ENCODE measurements around the gene ZNF260.
"Not testable (repeated sequence)": the region's sequence is repeated elsewhere in the genome, so short reads cannot be mapped to it uniquely, and the experiment has no call there.

Gene ZNF260

DNA sequence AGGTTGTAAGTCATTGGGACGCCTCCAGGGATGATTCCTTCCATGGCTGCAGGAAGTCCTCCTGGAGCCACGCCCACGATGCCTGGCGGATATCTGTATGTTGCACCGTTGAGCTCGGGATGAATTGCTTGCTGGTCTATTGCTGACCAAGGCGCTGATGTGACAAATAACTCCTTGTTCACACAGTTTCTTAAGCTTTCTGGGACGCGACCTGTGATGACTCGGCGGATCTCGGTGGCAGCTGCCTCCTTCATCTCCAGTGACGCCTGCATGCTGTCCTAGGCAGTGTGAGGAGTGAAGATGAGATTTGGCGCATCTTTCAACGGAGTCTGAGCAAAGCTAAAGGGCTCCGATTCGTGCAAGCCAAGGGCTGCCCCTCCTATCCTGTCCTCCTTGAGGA, 31.1 kb downstream of the ZNF260 start:
- TF ChIP-seq, protein P1, sequence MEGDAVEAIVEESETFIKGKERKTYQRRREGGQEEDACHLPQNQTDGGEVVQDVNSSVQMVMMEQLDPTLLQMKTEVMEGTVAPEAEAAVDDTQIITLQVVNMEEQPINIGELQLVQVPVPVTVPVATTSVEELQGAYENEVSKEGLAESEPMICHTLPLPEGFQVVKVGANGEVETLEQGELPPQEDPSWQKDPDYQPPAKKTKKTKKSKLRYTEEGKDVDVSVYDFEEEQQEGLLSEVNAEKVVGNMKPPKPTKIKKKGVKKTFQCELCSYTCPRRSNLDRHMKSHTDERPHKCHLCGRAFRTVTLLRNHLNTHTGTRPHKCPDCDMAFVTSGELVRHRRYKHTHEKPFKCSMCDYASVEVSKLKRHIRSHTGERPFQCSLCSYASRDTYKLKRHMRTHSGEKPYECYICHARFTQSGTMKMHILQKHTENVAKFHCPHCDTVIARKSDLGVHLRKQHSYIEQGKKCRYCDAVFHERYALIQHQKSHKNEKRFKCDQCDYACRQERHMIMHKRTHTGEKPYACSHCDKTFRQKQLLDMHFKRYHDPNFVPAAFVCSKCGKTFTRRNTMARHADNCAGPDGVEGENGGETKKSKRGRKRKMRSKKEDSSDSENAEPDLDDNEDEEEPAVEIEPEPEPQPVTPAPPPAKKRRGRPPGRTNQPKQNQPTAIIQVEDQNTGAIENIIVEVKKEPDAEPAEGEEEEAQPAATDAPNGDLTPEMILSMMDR (IDR thresholded peaks at IDR 0.05; ENCODE audit: unreplicated experiment in 3 of 3), result no peak
- H3K27ac Mint-ChIP-seq, result no peak overlapping the region

DNA sequence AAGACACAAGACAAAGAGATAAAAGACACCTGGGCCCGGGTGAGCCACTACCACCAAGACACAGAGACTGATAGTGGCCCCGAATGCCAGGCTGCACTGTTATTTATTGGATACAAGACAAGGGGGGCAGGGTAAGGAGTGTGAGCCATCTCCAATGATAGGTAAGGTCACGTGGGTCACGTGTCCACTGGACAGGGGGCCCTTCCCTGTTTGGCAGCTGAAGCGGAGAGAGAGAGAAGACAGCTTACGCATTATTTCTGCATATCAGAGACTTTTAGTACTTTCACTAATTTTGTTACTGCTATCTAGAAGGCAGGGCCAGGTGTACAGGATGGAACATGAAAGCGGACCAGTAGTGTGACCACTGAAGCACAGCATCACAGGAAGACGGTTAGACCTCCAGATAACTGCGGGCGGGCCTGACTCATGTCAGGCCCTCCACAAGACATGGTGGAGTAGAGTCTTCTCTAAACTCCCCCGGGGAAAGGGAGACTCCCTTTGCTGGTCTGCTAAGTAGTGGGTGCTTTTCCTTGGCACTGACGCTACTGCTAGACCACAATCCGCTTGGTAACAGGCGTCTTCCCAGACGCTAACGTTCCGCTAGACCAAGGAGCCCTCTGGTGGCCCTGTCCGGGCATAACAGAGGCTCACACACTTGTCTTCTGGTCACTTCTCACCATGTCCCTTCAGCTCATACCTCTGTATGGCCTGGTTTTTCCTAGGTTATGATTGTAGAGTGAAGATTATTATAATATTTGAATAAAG, 35.2 kb downstream of the ZNF260 start:
- Mint-ChIP-seq H3K4me1 (peaks cover 19% of the 10 kb centered on the region), H3K9me3 (peaks cover 53% of the 10 kb centered on the region), H3K36me3 (ENCODE audit: low read depth) (peaks cover 34% of the 10 kb centered on the region)
- not testable (repeated sequence) for H3K4me3 Mint-ChIP-seq; H3K27me3 Mint-ChIP-seq (ENCODE audit: low read depth); H3K27ac Mint-ChIP-seq

More for the DNA sequence above, 31.1 kb downstream of the ZNF260 start:
- peaks cover 4% of the 10 kb centered on the region for H3K27me3 Mint-ChIP-seq (ENCODE audit: low read depth)
- H3K4me3 Mint-ChIP-seq, result no peak overlapping the region
- H3K36me3 Mint-ChIP-seq (ENCODE audit: low read depth), result peaks cover 17% of the 10 kb centered on the region
- no peaks in the 10 kb centered on the region for H3K4me1 Mint-ChIP-seq
- H3K9me3 Mint-ChIP-seq, result peaks cover 54% of the 10 kb centered on the region

DNA sequence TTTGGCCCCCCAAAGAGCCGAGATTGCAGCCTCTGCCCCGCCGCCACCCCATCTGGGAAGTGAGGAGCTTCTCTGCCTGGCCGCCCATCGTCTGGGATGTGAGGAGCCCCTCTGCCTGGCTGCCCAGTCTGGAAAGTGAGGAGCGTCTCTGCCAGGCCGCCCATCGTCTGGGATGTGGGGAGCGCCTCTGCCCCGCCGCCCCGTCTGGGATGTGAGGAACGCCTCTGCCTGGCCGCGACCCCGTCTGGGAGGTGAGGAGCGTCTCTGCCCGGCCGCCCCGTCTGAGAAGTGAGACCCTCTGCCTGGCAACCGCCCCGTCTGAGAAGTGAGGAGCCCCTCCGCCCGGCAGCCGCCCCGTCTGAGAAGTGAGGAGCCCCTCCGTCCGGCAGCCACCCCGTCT, 37.2 kb downstream of the ZNF260 start:
- not testable (repeated sequence) for H3K27ac Mint-ChIP-seq; H3K27me3 Mint-ChIP-seq (ENCODE audit: low read depth)
- peaks cover 50% of the 10 kb centered on the region for H3K9me3 Mint-ChIP-seq
- peaks cover 19% of the 10 kb centered on the region for H3K4me1 Mint-ChIP-seq
- H3K4me3 Mint-ChIP-seq, result peak overlapping the region in 1 of 3 experiments; percentile 17
- peaks cover 52% of the 10 kb centered on the region for H3K36me3 Mint-ChIP-seq (ENCODE audit: low read depth)

DNA sequence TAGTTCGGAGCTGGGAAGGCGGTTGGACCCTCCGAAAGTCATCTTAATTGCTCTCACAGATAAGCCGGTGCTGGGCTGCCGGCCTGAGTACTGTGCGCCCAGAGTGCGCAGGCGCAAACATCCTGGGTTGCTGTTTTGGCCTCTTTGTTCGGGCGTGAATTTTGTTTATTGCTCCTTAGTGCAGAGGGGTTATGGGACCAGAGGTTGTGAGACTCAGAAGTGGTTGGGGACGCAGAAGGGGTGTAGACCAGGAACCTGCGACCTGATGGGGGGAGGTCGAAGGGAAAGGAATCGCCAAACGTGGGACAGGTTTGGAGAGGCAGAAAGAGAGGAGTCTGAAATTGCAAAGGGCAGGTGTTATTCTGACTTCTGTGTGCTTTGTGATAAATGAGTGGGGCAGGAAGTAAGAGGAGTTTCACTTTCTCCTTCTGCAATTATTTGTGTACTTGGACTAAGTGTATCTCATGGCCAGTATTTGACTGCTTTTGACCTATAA, 38.1 kb downstream of the ZNF260 start:
- Mint-ChIP-seq H3K9me3 (peaks cover 49% of the 10 kb centered on the region), H3K27me3 (ENCODE audit: low read depth) (peaks cover 5% of the 10 kb centered on the region), H3K36me3 (ENCODE audit: low read depth) (peaks cover 61% of the 10 kb centered on the region), H3K4me1 (peaks cover 19% of the 10 kb centered on the region), H3K27ac (peak overlapping the region; percentile 100), H3K4me3 (peak overlapping the region; percentile 98 to 100 (median 99))
- TF ChIP-seq, protein P1 (IDR thresholded peaks at IDR 0.05; ENCODE audit: unreplicated experiment in 3 of 3), result no peak

DNA sequence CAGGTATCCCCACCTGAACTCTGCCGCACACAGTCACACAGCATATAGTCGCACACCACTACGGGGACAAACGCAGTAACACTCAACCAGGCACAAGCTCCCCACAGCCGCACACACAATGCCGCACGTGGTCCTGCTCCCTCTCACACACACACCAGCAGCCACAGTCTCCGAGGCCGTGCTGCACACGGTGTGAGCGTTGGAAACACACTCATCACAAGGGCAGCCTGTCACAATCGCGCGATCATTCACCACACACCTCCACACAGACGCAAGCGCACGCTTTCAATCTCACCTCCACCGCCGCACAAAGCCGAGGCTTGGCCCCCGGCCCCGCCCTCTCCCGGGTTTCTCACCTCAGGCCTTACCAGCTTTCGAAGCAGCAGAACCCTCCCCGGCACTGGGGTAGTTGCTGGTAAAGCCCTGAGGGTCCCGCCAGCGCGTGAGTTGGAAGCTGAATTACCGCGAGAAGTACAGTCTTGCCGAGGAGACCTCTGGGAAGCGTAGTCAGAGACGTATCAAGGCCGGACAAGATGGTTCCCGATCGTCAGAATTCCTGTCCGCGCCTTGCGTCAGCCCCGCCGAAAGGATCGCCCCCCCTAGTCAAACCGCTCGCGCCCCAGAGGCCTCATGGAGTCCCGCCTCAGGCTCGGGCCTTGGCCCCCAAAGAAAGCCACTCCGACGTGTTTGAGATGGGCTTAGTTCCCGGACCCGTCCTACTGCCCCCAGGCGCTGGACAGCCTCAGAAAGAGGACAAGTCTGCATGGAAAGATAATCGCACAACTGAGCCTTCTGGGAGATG, 38.8 kb downstream of the ZNF260 start, which contains the start of gene ZNF566:
ZNF566 (minus strand) TSS at position 444 of the 802 bp plus-strand sequence. CDS start 13,004 bp downstream, outside the sequence.
- TF ChIP-seq, protein P1 (IDR thresholded peaks at IDR 0.05; ENCODE audit: unreplicated experiment in 3 of 3), result no peak

DNA sequence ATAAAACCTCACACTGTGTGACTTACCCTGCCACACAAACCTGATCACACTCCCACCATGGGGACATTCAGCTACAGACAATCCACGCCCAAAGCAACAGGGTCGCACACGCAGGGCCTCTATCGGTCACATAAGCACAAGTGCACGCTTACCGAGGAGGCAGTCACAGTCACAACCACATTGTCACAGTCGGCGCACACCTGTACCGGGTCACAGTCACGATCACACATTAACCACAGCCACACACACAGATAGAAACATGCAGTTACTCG, 39.3 kb downstream of the ZNF260 start:
- Mint-ChIP-seq H3K4me3 (peak overlapping the region; percentile 98 to 100 (median 99)), H3K9me3 (peaks cover 53% of the 10 kb centered on the region), H3K27me3 (ENCODE audit: low read depth) (peaks cover 5% of the 10 kb centered on the region), H3K36me3 (ENCODE audit: low read depth) (peaks cover 73% of the 10 kb centered on the region), H3K27ac (peak overlapping the region; percentile 100), H3K4me1 (peaks cover 19% of the 10 kb centered on the region)
- TF ChIP-seq, protein P1 (IDR thresholded peaks at IDR 0.05; ENCODE audit: unreplicated experiment in 3 of 3), result no peak

More for the DNA sequence above, 38.8 kb downstream of the ZNF260 start, which contains the start of gene ZNF566:
- Mint-ChIP-seq H3K27me3 (ENCODE audit: low read depth) (peaks cover 5% of the 10 kb centered on the region), H3K4me1 (peaks cover 19% of the 10 kb centered on the region), H3K9me3 (peaks cover 49% of the 10 kb centered on the region), H3K36me3 (ENCODE audit: low read depth) (peaks cover 67% of the 10 kb centered on the region), H3K27ac (peak within 1 kb of the TSS; percentile 100), H3K4me3 (peak within 1 kb of the TSS; percentile 98 to 100 (median 99))

Measured in nephron (organoid).